GM19043 (cell line): ENCODE results near the gene THBS1.

ENCODE experiments used
- ATAC-seq: cut with Tn5 transposase; IDR thresholded peaks from one replicate; pipeline ENCODE4 v1.9.1; 2021; ENCODE audit warnings: low read depth; ENCODE audit not compliant: unreplicated experiment

The THBS1 gene

DNA sequence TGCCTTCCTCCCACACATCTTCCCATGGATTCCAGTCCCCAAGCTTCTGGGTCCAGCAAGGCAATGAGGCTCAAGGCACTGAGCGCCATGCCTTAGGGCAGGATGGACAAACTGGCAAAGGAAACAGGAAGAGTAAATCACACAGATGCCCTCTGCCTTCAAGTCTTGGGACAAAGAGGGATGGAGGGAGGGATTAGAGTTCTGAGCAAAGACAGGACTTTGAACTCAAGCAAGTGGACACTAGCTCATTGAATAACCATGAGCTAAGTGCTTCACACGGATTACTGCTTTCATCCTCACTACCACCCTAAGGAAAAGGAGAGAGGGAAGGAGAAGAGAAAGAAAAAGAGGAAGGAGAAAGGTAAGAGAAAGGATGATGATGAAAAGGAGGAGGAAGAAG is 7.6 kb upstream of the THBS1 start:
- ATAC-seq = no peak

GRCh38 chr15:39573844-39574243 is 7.0 kb upstream of the THBS1 start:
- ATAC-seq = no peak

- ATAC-seq = no peak
Measured at GRCh38 chr15:39574427-39574826, 6.5 kb upstream of the THBS1 start.

GRCh38 chr15:39575180-39575579 is 5.7 kb upstream of the THBS1 start:
- ATAC-seq = no peak

DNA sequence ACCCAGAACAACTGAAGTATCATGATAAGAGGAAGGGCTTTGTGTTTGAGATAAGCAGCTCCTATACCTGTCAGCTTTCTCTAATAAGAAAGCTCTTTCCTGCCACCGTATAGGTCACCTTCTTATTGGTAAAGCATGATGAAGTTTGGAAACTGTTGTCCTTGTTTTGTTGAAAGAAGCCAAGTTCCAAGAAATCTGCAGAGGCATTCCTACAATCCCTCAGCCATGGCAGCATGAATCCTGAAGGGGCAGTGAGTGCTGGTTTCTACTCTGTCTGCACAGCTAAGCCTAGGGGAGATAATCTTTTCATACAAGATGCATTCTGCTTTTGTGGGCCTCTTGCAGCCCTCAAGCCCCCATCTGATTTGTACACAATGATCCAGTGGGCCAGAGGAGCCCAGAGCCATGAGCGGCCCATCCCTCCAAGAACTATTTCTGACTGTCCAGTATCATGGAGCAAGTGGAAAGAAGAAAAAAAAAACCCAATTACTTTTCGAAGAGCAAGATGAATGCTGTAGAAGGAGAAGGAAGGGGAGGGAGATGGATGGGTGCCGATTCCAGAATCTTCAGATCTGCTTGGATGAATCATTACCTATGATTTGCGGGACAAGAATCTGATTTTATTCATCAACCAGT is 1.9 kb upstream of the THBS1 start:
- ATAC-seq = no peak

DNA sequence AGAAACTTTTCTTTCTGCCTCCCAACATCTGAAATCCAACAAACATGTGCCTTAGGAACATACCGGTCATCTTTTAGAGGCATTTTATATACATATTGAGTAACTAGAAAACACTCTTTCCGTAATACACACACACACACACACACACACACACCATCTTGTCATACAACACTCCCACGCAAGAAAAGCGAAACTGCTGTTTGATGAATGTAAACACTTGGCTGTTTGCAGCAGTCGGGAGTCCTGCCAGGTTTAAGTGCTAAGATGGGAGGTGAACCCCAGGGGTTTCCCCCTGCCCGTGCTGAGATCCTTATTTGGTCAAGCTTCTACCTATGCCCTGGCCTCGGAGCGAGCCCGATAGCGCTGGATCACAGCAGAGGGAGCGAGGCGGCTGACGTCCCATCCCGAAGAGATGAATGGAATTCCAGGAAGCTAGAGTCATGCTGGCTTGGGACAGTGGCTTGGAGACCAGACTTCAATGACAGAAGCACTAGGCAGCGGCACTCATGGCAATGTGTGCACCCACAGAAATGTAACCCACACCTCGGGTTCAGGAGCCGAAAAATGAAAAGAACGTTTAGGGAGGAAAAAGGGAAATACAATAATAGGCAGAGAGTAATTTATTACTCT is 1.3 kb upstream of the THBS1 start:
- no peak for ATAC-seq

GRCh38 chr15:39580117-39580484 is 778 bp upstream of the THBS1 start:
- peak; percentile 72 for ATAC-seq

- no peak for ATAC-seq
Measured at GRCh38 chr15:39581242-39581792, 438 bp downstream of the THBS1 start.

DNA sequence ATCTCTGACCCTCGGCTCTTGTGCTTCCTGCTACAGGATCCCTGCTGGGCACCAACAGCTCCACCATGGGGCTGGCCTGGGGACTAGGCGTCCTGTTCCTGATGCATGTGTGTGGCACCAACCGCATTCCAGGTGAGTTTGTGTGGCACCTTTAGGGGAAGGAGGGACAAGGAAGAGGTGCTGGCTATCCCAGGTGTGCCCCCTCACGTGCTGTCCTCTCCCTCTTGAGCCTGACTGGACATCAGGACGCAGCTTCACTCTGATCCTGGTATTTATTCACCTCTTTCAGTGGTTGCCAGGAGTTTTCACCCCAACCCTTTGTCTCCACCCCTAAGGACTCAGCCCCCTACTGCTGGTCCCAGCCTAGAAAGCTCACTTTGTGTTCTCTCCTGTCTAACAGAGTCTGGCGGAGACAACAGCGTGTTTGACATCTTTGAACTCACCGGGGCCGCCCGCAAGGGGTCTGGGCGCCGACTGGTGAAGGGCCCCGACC is 960 bp downstream of the THBS1 start:
- ATAC-seq = no peak

DNA sequence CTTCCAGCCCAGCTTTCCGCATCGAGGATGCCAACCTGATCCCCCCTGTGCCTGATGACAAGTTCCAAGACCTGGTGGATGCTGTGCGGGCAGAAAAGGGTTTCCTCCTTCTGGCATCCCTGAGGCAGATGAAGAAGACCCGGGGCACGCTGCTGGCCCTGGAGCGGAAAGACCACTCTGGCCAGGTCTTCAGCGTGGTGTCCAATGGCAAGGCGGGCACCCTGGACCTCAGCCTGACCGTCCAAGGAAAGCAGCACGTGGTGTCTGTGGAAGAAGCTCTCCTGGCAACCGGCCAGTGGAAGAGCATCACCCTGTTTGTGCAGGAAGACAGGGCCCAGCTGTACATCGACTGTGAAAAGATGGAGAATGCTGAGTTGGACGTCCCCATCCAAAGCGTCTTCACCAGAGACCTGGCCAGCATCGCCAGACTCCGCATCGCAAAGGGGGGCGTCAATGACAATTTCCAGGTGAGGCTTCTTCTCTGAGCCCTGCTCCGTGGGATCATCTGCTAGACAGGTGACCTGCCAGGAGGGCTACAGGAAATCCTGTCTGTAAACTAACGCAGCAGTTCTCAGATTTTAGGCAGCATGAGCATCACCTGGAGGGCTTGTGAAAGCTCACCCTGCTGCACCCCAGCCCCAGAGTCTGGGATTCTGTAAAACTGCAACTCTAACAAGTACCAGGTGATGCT is 1.6 kb downstream of the THBS1 start:
- no peak for ATAC-seq

DNA sequence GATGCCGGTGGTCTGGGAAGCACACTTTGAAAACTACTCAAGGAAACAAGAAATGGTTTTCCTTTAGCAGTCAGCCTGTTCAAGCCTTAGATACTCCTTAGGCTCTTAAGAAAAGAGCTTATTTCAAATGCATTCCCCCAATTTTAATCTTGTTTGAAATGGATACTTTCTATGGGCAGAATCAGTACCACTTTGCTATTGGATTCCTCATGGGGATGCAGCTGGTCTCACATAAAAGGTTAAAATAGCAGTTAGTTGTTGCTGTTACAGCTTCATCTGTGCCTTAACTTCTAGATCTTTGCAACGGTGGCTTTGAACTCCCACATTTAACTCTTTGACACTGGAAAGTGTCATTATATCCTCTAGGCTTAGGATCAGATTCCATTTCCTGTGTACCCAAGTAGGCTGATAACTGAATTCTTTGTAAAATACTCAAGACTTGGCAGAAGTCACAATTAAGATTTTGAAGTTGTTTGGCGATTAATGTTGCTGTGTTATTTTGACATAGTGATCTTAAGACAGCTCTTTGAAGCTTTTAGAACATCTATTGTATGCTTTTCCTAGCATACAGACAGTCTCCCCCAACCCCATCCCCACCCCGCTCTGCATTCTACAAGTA is 2.2 kb downstream of the THBS1 start:
- ATAC-seq = no peak

DNA sequence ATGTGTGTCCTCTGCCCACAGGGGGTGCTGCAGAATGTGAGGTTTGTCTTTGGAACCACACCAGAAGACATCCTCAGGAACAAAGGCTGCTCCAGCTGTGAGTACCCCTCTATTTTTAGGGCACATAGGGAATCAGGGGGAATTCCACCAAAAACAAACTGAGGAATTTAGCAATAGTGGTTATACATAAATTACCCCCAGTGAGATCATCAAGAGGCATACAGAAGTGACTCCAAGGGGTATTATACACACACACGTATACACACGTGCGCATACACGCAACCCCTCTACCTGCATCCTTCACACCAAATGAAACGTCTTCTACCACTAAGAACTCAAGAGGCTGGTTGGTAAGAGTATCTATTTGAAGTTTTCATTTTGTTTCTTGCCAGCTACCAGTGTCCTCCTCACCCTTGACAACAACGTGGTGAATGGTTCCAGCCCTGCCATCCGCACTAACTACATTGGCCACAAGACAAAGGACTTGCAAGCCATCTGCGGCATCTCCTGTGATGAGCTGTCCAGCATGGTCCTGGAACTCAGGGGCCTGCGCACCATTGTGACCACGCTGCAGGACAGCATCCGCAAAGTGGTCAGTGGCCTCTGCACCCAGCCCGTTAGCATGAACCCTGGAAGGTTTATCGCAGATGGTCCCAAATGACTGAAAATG is 2.9 kb downstream of the THBS1 start:
- no peak for ATAC-seq

DNA sequence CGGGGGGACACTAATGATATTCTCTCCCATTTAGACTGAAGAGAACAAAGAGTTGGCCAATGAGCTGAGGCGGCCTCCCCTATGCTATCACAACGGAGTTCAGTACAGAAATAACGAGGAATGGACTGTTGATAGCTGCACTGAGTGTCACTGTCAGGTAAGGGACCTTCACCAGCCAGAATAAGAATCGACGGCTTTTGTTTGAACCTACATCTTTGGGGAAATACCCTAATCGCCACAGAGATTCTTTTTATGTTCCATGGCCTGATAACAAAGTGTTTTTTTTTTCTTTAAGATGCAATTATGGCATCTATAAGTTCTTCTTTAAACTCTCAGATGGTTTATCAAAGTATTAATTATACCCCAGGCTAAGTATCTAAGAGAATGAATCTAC is 3.4 kb downstream of the THBS1 start:
- ATAC-seq = no peak

GRCh38 chr15:39584662-39585388 is 3.9 kb downstream of the THBS1 start:
- no peak for ATAC-seq

- ATAC-seq = no peak
Measured at GRCh38 chr15:39585389-39585841, 4.5 kb downstream of the THBS1 start.

DNA sequence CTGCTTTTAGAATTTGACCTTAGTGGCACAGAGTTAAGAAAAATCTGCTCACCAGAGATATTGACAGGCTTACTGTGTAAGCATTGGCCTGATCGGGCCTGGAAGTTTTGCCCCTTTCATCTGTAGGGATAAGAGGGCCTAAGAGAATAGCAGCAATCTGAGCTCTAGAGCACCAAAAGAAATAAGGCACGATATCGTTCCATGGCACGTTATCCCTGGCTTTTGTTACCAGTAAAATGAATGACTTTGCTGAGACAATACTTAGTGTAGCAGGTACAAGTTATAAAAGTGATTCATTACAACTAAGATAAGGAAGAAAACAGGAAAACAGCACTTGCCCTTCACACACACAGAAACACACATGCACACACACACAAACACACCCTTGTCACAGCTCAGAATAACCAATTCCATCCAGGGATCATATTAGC is 5.0 kb downstream of the THBS1 start:
- no peak for ATAC-seq

DNA sequence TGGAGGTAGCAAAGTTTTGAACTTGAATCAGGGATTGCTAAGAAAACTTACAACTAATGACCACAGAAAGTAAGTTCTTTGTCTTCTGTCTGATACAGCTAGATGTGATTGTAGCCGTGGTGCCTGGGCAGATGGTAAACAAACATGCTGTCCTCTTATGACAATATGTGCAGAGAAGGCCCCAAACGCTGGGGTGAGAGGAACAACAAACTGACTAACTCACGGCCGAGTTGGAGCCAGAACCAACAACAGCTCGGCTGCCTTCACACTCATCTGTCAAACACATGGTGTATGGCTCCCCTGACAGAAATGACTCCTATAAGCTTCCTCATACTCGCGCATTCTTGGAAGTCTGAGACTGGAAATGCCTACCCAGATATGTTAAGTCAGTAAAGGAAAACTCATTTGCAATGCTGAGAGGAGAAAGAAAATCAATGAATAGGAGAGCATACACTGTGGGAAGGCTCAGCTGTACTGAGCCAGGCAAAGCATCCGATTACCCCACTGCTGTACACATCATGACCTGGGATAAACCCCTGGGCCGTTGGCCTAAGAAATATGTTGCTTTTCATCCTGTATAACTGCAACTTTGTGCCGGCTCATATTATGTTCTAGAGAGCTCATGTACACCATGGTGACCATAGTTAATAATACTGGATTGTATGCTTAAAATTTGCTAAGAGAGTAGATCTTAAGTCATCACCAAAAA is 5.7 kb downstream of the THBS1 start:
- ATAC-seq = no peak

- no peak for ATAC-seq
Measured at GRCh38 chr15:39587096-39587721, 6.3 kb downstream of the THBS1 start.
